Mammary epithelial cell (primary cell): ENCODE data around the gene ARIH1.

Source experiments
- CTCF ChIP-seq, 2 donors: IDR thresholded peaks in 1 of 2; conservative IDR thresholded peaks in 1 of 2; 2 replicates each; pipeline ENCODE4 v1.5.1; 2011 to 2012; ENCODE audit warnings: inconsistent platforms in 2 of 2, low read length in 2 of 2, mild to moderate bottlenecking in 2 of 2, control low read depth in 1 of 2, low read depth in 1 of 2; ENCODE audit not compliant: insufficient read depth in 1 of 2; ENCODE audit errors: extremely low read depth in 1 of 2
- EZH2 ChIP-seq: IDR thresholded peaks from 2 replicates; pipeline ENCODE4 v1.6.1; 2012; ENCODE audit warnings: low read length, inconsistent platforms, borderline replicate concordance

- TF ChIP-seq CTCF (conservative IDR thresholded peaks at IDR 0.05 in 1 of 2, IDR thresholded peaks at IDR 0.05 in 1 of 2; ENCODE audit: extremely low read depth in 1 of 2, insufficient read depth in 1 of 2, low read depth in 1 of 2, low read length in 2 of 2) (no peak), EZH2 (no peak)
Observed at GRCh38 chr15:72475674-72476073, 1.5 kb downstream of the ARIH1 start.
